Activated CD8-positive, alpha-beta T cell treated with anti-CD3 and anti-CD28 coated beads for 36 hours (primary cell): ENCODE results near the gene MRPL43. TPM values are rescaled to one million over a fixed set of nuclear protein-coding genes. Genes with fewer than 3 reads are reported as not detected.
A peak's percentile ranks its signal among the peaks of the same experiment; 100 is the strongest.
"Not testable (repeated sequence)": the region's sequence is repeated elsewhere in the genome, so short reads cannot be mapped to it uniquely, and the experiment has no call there.

ENCODE experiments used
- ATAC-seq: fragments of 200-7000 bp; cut with Tn5 transposase; one replicate; pipeline ENCODE4 v1.10.0; 2021; ENCODE audit warnings: mild to moderate bottlenecking, moderate library complexity
- CTCF ChIA-PET: fragments of 350-600 bp; sonication (Branson Sonifier 250); formaldehyde crosslinking; loops from one replicate; lab custom pipeline; 2021; ENCODE audit warnings: antibody characterized with exemption; lab: Charles Lee
- POLR2A ChIA-PET: fragments of 350-600 bp; sonication (Branson Sonifier 250); formaldehyde crosslinking; loops from one replicate; lab custom pipeline; 2021; ENCODE audit warnings: antibody characterized with exemption; lab: Charles Lee
- DNase-seq: peaks from one replicate; pipeline ENCODE4 v3.0.0-alpha.2; 2020
- H3K27ac Mint-ChIP-seq: one replicate; pipeline ENCODE4 v1.8.0; 2021; ENCODE audit warnings: mild to moderate bottlenecking, mixed read lengths
- H3K27me3 Mint-ChIP-seq: one replicate; pipeline ENCODE4 v1.8.0; 2021; ENCODE audit warnings: mixed read lengths
- H3K36me3 Mint-ChIP-seq: one replicate; pipeline ENCODE4 v1.8.0; 2021; ENCODE audit warnings: low read depth, mixed read lengths
- H3K4me1 Mint-ChIP-seq: one replicate; pipeline ENCODE4 v1.8.0; 2021; ENCODE audit warnings: low read depth, mixed read lengths
- H3K4me3 Mint-ChIP-seq: one replicate; pipeline ENCODE4 v1.8.0; 2021; ENCODE audit warnings: mild to moderate bottlenecking, moderate library complexity, mixed read lengths
- H3K9me3 Mint-ChIP-seq: one replicate; pipeline ENCODE4 v1.8.0; 2021; ENCODE audit warnings: mixed read lengths
- intact Hi-C: fragments of 100-400 bp; cut with micrococcal nuclease; formaldehyde crosslinking; loops from one replicate; pipeline ENCODE4 v1.10.0; 2022
- total RNA-seq, 2 experiments: library from RNA; stranded (reverse); gene quantifications; one replicate each; pipeline ENCODE4 v1.2.3, GENCODE V29; 2021
- TF ChIP-seq, protein P1 (sequence below): fragments of 200-600 bp; IDR thresholded peaks from one replicate; pipeline ENCODE4 v1.8.0; 2022; ENCODE audit warnings: antibody characterized with exemption, mild to moderate bottlenecking

MRPL43 gene
- total RNA-seq, 2 experiments from 2014 or later = 46.0 to 50.9 TPM

GRCh38 chr10:100977436-100977835 lies 9.9 kb downstream of the MRPL43 start:
- peaks cover 4% of the 10 kb centered on the region for H3K4me1 Mint-ChIP-seq
- H3K27me3 Mint-ChIP-seq = no peaks in the 10 kb centered on the region
- no peak for ATAC-seq
- H3K4me3 Mint-ChIP-seq = no peak overlapping the region
- DNase-seq = no peak
- POLR2A ChIA-PET = no interaction called here
- H3K9me3 Mint-ChIP-seq = no peaks in the 10 kb centered on the region
- H3K27ac Mint-ChIP-seq = no peak overlapping the region
- H3K36me3 Mint-ChIP-seq = peaks cover 2% of the 10 kb centered on the region
- TF ChIP-seq, protein P1, sequence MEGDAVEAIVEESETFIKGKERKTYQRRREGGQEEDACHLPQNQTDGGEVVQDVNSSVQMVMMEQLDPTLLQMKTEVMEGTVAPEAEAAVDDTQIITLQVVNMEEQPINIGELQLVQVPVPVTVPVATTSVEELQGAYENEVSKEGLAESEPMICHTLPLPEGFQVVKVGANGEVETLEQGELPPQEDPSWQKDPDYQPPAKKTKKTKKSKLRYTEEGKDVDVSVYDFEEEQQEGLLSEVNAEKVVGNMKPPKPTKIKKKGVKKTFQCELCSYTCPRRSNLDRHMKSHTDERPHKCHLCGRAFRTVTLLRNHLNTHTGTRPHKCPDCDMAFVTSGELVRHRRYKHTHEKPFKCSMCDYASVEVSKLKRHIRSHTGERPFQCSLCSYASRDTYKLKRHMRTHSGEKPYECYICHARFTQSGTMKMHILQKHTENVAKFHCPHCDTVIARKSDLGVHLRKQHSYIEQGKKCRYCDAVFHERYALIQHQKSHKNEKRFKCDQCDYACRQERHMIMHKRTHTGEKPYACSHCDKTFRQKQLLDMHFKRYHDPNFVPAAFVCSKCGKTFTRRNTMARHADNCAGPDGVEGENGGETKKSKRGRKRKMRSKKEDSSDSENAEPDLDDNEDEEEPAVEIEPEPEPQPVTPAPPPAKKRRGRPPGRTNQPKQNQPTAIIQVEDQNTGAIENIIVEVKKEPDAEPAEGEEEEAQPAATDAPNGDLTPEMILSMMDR = no peak
- CTCF ChIA-PET = no interaction called here
- intact Hi-C loops = no loop called here

GRCh38 chr10:100976906-100977305 lies 10.4 kb downstream of the MRPL43 start:
- ATAC-seq (no peak), DNase-seq (no peak)
- peaks cover 2% of the 10 kb centered on the region for H3K36me3 Mint-ChIP-seq
- TF ChIP-seq, protein P1 = no peak
- ChIA-PET POLR2A (no interaction called here), CTCF (no interaction called here)
- H3K4me3 Mint-ChIP-seq = no peak overlapping the region
- intact Hi-C loops = no loop called here
- H3K4me1 Mint-ChIP-seq = peaks cover 9% of the 10 kb centered on the region
- no peaks in the 10 kb centered on the region for H3K9me3 Mint-ChIP-seq
- H3K27me3 Mint-ChIP-seq = no peaks in the 10 kb centered on the region
- H3K27ac Mint-ChIP-seq = no peak overlapping the region

DNA sequence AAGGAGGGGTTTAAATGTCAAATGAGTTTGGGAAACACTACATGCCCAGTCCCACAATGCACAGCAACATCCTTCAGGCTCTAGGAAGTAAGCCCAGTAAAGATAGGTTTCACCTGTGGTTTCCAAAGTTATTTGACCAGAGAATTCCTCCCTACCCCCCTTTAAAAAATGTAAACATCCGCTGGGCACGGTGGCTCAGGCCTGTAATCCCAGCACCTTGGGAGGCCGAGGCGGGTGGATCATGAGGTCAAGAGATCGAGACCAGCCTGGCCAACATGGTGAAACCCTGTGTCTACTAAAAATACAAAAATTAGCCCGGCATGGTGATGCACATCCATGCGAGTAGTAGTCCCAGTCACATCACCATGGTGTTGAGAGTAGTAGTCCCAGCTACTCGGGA lies 11.9 kb downstream of the MRPL43 start:
- POLR2A ChIA-PET, ATAC-seq, H3K36me3 Mint-ChIP-seq, intact Hi-C loops, H3K9me3 Mint-ChIP-seq, H3K4me3 Mint-ChIP-seq, DNase-seq, H3K27me3 Mint-ChIP-seq, H3K27ac Mint-ChIP-seq: not testable (repeated sequence)
- CTCF ChIA-PET = interaction anchor here (1.0 to 1.5 kb wide), 3 partner anchors 11 to 44 kb away, joined by 3 to 4 read pairs (median 3); no protein-coding TSS in a partner anchor
- peaks cover 12% of the 10 kb centered on the region for H3K4me1 Mint-ChIP-seq

- ATAC-seq = no peak
- no peaks in the 10 kb centered on the region for H3K9me3 Mint-ChIP-seq
- DNase-seq = no peak
- intact Hi-C loops = no loop called here
- TF ChIP-seq, protein P1 = no peak
- peaks cover 20% of the 10 kb centered on the region for H3K4me1 Mint-ChIP-seq
- H3K27ac Mint-ChIP-seq = no peak overlapping the region
- H3K27me3 Mint-ChIP-seq = no peaks in the 10 kb centered on the region
- CTCF ChIA-PET = interaction anchor here (1.6 to 1.8 kb wide), 2 partner anchors 46 to 77 kb away, joined by 4 to 6 read pairs; no protein-coding TSS in a partner anchor
- POLR2A ChIA-PET = interaction anchor here (1.1 to 1.3 kb wide), 2 partner anchors 12 to 59 kb away, joined by 3 read pairs; no protein-coding TSS in a partner anchor
- no peak overlapping the region for H3K4me3 Mint-ChIP-seq
- no peaks in the 10 kb centered on the region for H3K36me3 Mint-ChIP-seq
Measured at GRCh38 chr10:100972904-100973535, 14.3 kb downstream of the MRPL43 start.

DNA sequence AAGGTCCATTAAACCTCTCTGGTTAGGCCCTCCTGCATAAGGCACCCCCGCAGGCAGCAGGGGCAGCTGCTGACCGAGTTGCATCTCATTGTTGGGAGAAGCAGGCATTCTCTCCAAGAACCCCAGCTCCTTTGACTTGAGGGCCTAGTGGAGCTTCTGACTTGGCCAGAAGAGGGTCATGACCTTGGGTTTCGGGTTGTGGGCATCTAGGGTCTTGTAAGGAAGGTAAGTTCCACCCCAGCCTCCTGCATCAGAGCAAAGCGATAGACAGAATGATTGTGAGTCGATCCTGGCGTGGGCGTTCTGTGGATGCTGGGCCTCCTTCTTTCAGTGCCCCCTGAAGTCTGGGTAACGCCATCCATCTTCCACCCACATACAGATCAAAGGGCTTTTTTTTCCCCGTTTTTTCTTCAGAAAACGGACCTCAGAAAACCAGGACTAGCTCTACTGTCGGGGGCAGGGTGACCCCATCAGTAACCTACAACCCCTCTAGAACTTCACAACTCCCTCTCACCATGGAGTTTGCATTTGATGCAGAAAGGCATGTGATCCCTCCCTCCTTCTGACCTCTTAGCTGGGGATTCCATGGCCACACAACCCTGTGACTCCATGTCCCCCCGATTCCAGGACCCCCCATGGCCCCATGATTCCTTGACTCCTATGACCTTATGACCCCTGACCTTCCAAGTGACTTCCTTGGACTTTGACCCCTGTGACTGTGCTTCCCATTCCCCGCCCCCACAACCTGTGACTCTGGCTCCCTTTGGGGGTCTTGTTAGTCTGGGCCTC lies 15.0 kb downstream of the MRPL43 start:
- DNase-seq (peak; percentile 47), ATAC-seq (no peak)
- Mint-ChIP-seq H3K27me3 (no peaks in the 10 kb centered on the region), H3K9me3 (no peaks in the 10 kb centered on the region), H3K27ac (no peak overlapping the region), H3K4me3 (no peak overlapping the region), H3K4me1 (peaks cover 20% of the 10 kb centered on the region), H3K36me3 (no peaks in the 10 kb centered on the region)
- ChIA-PET CTCF (interaction anchor here (1.6 kb wide), 1 partner anchor 46 kb away, joined by 6 read pairs; no protein-coding TSS in a partner anchor), POLR2A (interaction anchor here (1.0 to 1.1 kb wide), 2 partner anchors 16 to 58 kb away, joined by 3 read pairs; no protein-coding TSS in a partner anchor)
- TF ChIP-seq, protein P1 = no peak
- intact Hi-C loops = no loop called here
